Body of pancreas (tissue), 4 donors: Measurements from ENCODE around the gene HPSE2. TPM values are rescaled to one million over a fixed set of nuclear protein-coding genes. Genes with fewer than 3 reads are reported as not detected.

Source experiments
- ATAC-seq: fragments of 150-250 bp; one replicate; pipeline ENCODE4 v1.9.1; 2016
- DNase-seq, 4 donors: peaks; one replicate each; pipeline ENCODE4 v3.0.0-alpha.2; 2019
- H3K27ac ChIP-seq, 4 donors: fragments of 200-600 bp; sonication (generic); 1 replicate in 3 of 4; 2 replicates in 1 of 4; pipeline versions ENCODE4 v1.5.1 to v1.6.1; 2016 to 2019; ENCODE audit warnings: mild to moderate bottlenecking in 1 of 4, mixed read lengths in 1 of 4, moderate library complexity in 1 of 4
- H3K27me3 ChIP-seq, 2 donors: fragments of 200-600 bp; sonication (generic); one replicate each; pipeline ENCODE4 v1.6.0; 2016; ENCODE audit warnings: mild to moderate bottlenecking in 1 of 2
- H3K36me3 ChIP-seq, 2 donors: fragments of 200-600 bp; sonication (generic); replicated peaks in 1 of 2; 2 replicates each; pipeline ENCODE4 v1.5.1; 2016; ENCODE audit warnings: low read depth in 2 of 2; ENCODE audit not compliant: insufficient read depth in 1 of 2
- H3K4me1 ChIP-seq: fragments of 200-600 bp; sonication (generic); one replicate; pipeline ENCODE4 v1.6.0; 2016
- H3K4me3 ChIP-seq, 2 donors: fragments of 200-600 bp; sonication (generic); 1 replicate in 1 of 2; 2 replicates in 1 of 2; pipeline ENCODE4 v1.5.1; 2016 to 2019
- H3K9me3 ChIP-seq, 3 donors: fragments of 200-600 bp; sonication (generic); 1 replicate in 2 of 3; 2 replicates in 1 of 3; pipeline ENCODE4 v1.5.1; 2016
- CTCF ChIP-seq, 7 experiments: fragments of 450-650 bp in 4 of 7; fragments of 200-600 bp in 3 of 7; sonication (generic) in 3 of 7; IDR thresholded peaks; one replicate each; pipeline ENCODE4 v1.5.1; 2016 to 2019; ENCODE audit warnings: antibody characterized with exemption in 7 of 7
- POLR2A ChIP-seq, 3 donors: fragments of 450-650 bp; IDR thresholded peaks; one replicate each; pipeline ENCODE4 v1.6.1; 2016; ENCODE audit warnings: antibody characterized with exemption in 3 of 3, mild to moderate bottlenecking in 2 of 3
- WGBS, 2 donors: methylation state at CpG; one replicate each; pipeline ENCODE4 v1.1.5; 2017; 5-methylcytosine and 5-hydroxymethylcytosine counted together
- intact Hi-C: fragments of 100-400 bp; cut with DNase I; formaldehyde crosslinking; loops from one replicate; pipeline ENCODE4 v1.15.1; 2023
- total RNA-seq, 2 donors: library from RNA; depleted of rRNA; stranded (reverse); fragments of >200 nt; gene quantifications; one replicate each; pipeline ENCODE4 v1.1.0, GENCODE V29; 2016

Gene HPSE2
- total RNA-seq, 2 donors from 2014 or later = not detected

DNA sequence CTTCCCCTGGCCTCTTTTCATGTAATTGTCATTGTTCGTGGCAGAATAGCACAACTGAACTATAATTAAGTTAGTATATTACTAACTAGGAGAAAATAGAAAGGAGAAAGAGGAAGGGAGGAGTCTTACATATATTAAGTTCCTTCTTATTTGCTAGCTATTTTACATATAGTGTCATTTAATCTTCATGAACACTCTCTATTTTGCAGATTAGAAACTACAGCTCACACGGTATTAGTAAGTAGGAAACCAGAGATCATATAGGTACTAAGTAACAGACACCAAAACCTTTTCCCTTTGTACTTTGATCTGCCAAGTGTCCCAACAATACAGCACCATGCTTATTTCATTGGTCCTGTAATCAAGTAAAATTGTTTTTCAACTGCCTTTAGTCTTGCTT lies 586.5 kb downstream of the HPSE2 start:
- Histone ChIP-seq H3K4me3 (no peak overlapping the region), H3K4me1 (no peaks in the 10 kb centered on the region), H3K9me3 (no peaks in the 10 kb centered on the region), H3K36me3 (no peaks in the 10 kb centered on the region), H3K27me3 (no peaks in the 10 kb centered on the region), H3K27ac (no peak overlapping the region)
- intact Hi-C loops = no loop called here
- WGBS, 2 donors = 47 to 48% methylated on average over 2 of the region's 2 CpGs
- DNase-seq (no peak), ATAC-seq (no peak)
- no peak for TF ChIP-seq CTCF (IDR thresholded peaks at IDR 0.05)
- no peak for TF ChIP-seq POLR2A (IDR thresholded peaks at IDR 0.05)

DNA sequence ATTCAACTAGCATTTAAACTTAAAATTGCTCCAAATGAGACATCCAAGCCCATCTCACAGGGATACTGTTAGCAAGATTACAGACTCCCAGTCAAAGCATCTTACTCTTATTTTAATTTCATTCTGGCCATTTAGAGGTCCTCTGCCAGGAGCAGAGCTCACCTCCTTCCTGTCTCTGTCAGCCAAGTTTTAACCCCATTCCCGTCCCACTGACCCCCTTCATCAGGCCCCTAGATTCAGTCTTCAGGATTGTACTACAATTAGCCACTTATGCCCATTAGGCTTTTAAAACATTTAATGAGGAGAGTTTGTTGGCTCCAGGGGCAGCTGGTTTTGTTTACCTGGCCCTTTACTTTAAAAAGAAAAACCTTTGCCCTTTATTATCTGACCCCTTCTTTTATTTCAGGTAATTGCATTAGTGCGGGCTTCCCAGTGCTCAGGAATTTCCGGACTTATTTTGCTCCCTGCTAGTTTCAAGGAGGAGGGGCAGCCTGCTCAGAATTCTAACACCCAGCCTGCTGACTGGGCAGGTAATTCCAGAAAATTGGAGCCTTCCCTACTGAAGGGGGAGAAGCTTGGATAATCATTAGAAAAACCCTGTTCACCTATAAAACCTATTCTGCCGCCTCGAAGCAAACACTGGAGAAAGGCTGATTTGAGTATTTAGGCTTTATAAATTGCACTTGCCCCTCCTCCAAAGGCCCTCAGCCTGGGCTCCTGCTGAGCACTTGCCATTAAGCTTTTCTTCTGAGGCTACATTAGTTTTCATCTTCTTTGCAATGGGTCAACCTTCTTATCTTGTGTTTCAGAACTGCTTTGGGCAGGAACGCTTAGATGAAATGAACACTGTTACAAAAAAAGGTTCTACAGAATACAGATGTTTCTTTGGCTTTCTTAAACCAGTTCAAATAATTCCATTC lies 588.4 kb downstream of the HPSE2 start:
- intact Hi-C loops = no loop called here
- H3K36me3 ChIP-seq = no peaks in the 10 kb centered on the region
- ATAC-seq = no peak
- no peaks in the 10 kb centered on the region for H3K4me1 ChIP-seq
- no peak overlapping the region for H3K27ac ChIP-seq
- 30 to 40% methylated on average over 6 of the region's 6 CpGs for WGBS, 2 donors
- H3K27me3 ChIP-seq = no peaks in the 10 kb centered on the region
- TF ChIP-seq CTCF (IDR thresholded peaks at IDR 0.05) = no peak
- TF ChIP-seq POLR2A (IDR thresholded peaks at IDR 0.05) = no peak
- no peak overlapping the region for H3K4me3 ChIP-seq
- H3K9me3 ChIP-seq = no peaks in the 10 kb centered on the region
- no peak for DNase-seq

DNA sequence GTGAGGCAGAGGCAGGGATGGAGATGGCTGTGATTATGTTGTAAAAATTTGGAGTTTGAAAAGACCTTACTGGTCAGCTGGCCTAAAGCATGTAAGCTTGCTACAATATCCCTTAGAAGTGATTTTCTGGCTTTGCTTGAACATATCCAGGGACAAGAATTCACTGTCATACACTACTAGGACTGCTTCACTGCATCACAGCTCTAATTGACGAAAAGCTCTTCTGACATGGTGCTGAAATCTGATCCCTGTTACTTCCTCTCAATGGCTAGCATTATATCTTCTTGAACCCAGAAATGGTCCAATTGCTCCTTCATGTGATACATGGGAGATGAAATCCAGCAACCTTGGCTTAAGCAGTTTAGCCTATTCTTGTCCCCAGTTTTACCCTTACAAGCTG lies 591.2 kb downstream of the HPSE2 start:
- H3K27me3 ChIP-seq = no peaks in the 10 kb centered on the region
- WGBS, 2 donors = 65 to 91% methylated on average over 1 of the region's 1 CpG
- ATAC-seq (no peak), DNase-seq (no peak)
- H3K4me3 ChIP-seq = no peak overlapping the region
- H3K27ac ChIP-seq = no peak overlapping the region
- H3K9me3 ChIP-seq = no peaks in the 10 kb centered on the region
- TF ChIP-seq POLR2A (IDR thresholded peaks at IDR 0.05) (no peak), CTCF (IDR thresholded peaks at IDR 0.05) (no peak)
- intact Hi-C loops = no loop called here
- no peaks in the 10 kb centered on the region for H3K36me3 ChIP-seq
- H3K4me1 ChIP-seq = no peaks in the 10 kb centered on the region

- DNase-seq = no peak
- TF ChIP-seq CTCF (IDR thresholded peaks at IDR 0.05) (no peak), POLR2A (IDR thresholded peaks at IDR 0.05) (no peak)
- WGBS, 2 donors = 84 to 88% methylated on average over 2 of the region's 2 CpGs
- Histone ChIP-seq H3K4me3 (no peak overlapping the region), H3K9me3 (no peaks in the 10 kb centered on the region), H3K36me3 (no peaks in the 10 kb centered on the region), H3K27ac (no peak overlapping the region), H3K4me1 (no peaks in the 10 kb centered on the region), H3K27me3 (no peaks in the 10 kb centered on the region)
- no peak for ATAC-seq
- intact Hi-C loops = no loop called here
Measured at GRCh38 chr10:98642281-98642680, 593.4 kb downstream of the HPSE2 start.

- ATAC-seq (no peak), DNase-seq (no peak)
- Histone ChIP-seq H3K4me3 (no peak overlapping the region), H3K27ac (no peak overlapping the region), H3K4me1 (no peaks in the 10 kb centered on the region), H3K9me3 (no peaks in the 10 kb centered on the region), H3K36me3 (no peaks in the 10 kb centered on the region), H3K27me3 (no peaks in the 10 kb centered on the region)
- no peak for TF ChIP-seq POLR2A (IDR thresholded peaks at IDR 0.05)
- TF ChIP-seq CTCF (IDR thresholded peaks at IDR 0.05) = no peak
- intact Hi-C loops = no loop called here
- 80 to 81% methylated on average over 5 of the region's 5 CpGs for WGBS, 2 donors
Measured at GRCh38 chr10:98638920-98639319, 596.7 kb downstream of the HPSE2 start.
